RWPE2 (cell line): ENCODE measurements around the gene CBX5.

Source experiments
- ATAC-seq: fragments of 200-7000 bp; cut with Tn5 transposase; 3 replicates; pipeline ENCODE4 v1.9.1; 2021; ENCODE audit warnings: low read depth
- DNase-seq: peaks from one replicate; pipeline ENCODE4 v3.0.0-alpha.2; 2020; ENCODE audit warnings: low spot score
- H3K27ac ChIP-seq: fragments of 450-650 bp; 2 replicates; pipeline ENCODE4 v1.5.1; 2017; ENCODE audit warnings: mild to moderate bottlenecking; ENCODE audit not compliant: poor library complexity, severe bottlenecking
- H3K27me3 ChIP-seq: fragments of 250-450 bp; sonication (Bioruptor Pico); 2 replicates; pipeline ENCODE4 v1.5.1; 2021; ENCODE audit warnings: mild to moderate bottlenecking, moderate library complexity; ENCODE audit not compliant: insufficient read depth, poor library complexity, severe bottlenecking
- H3K36me3 ChIP-seq: fragments of 250-450 bp; sonication (Bioruptor Pico); 2 replicates; pipeline ENCODE4 v1.5.1; 2020; ENCODE audit warnings: low read depth, mild to moderate bottlenecking, moderate library complexity
- H3K4me1 ChIP-seq: fragments of 250-450 bp; sonication (Bioruptor Pico); 2 replicates; pipeline ENCODE4 v1.5.1; 2021; ENCODE audit warnings: mild to moderate bottlenecking, moderate library complexity; ENCODE audit not compliant: insufficient read depth, poor library complexity, severe bottlenecking
- H3K4me3 ChIP-seq: fragments of 250-450 bp; sonication (Bioruptor Pico); 2 replicates; pipeline ENCODE4 v1.5.1; 2021; ENCODE audit warnings: mild to moderate bottlenecking, moderate library complexity; ENCODE audit not compliant: severe bottlenecking
- H3K9me3 ChIP-seq: fragments of 250-450 bp; sonication (Bioruptor Pico); 2 replicates; pipeline ENCODE4 v1.5.1; 2021; ENCODE audit warnings: mild to moderate bottlenecking, moderate library complexity; ENCODE audit not compliant: severe bottlenecking
- TF ChIP-seq, protein P1 (sequence below): fragments of 450-650 bp; IDR thresholded peaks from one replicate; pipeline ENCODE4 v1.5.1; 2017; ENCODE audit warnings: mild to moderate bottlenecking, moderate library complexity; ENCODE audit not compliant: poor library complexity, severe bottlenecking

CBX5 gene

GRCh38 chr12:54272214-54272613, 7.7 kb downstream of the CBX5 start:
- H3K27ac ChIP-seq: no peak overlapping the region
- no peak for DNase-seq
- peaks cover 46% of the 10 kb centered on the region for H3K36me3 ChIP-seq
- H3K27me3 ChIP-seq: no peaks in the 10 kb centered on the region
- no peaks in the 10 kb centered on the region for H3K9me3 ChIP-seq
- TF ChIP-seq, protein P1, sequence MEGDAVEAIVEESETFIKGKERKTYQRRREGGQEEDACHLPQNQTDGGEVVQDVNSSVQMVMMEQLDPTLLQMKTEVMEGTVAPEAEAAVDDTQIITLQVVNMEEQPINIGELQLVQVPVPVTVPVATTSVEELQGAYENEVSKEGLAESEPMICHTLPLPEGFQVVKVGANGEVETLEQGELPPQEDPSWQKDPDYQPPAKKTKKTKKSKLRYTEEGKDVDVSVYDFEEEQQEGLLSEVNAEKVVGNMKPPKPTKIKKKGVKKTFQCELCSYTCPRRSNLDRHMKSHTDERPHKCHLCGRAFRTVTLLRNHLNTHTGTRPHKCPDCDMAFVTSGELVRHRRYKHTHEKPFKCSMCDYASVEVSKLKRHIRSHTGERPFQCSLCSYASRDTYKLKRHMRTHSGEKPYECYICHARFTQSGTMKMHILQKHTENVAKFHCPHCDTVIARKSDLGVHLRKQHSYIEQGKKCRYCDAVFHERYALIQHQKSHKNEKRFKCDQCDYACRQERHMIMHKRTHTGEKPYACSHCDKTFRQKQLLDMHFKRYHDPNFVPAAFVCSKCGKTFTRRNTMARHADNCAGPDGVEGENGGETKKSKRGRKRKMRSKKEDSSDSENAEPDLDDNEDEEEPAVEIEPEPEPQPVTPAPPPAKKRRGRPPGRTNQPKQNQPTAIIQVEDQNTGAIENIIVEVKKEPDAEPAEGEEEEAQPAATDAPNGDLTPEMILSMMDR: no peak
- no peaks in the 10 kb centered on the region for H3K4me1 ChIP-seq
- no peak overlapping the region for H3K4me3 ChIP-seq
- ATAC-seq: no peak

- H3K4me3 ChIP-seq: no peak overlapping the region
- H3K27ac ChIP-seq: no peak overlapping the region
- no peaks in the 10 kb centered on the region for H3K27me3 ChIP-seq
- ATAC-seq: no peak
- TF ChIP-seq, protein P1: no peak
- no peaks in the 10 kb centered on the region for H3K9me3 ChIP-seq
- H3K36me3 ChIP-seq: peaks cover 45% of the 10 kb centered on the region
- H3K4me1 ChIP-seq: no peaks in the 10 kb centered on the region
- DNase-seq: no peak
These were observed 9.6 kb downstream of the CBX5 start for GRCh38 chr12:54270345-54270744.

GRCh38 chr12:54266852-54267251, 13.1 kb downstream of the CBX5 start:
- H3K4me1 ChIP-seq: peaks cover 13% of the 10 kb centered on the region
- no peak overlapping the region for H3K27ac ChIP-seq
- ATAC-seq: no peak
- no peaks in the 10 kb centered on the region for H3K27me3 ChIP-seq
- TF ChIP-seq, protein P1: no peak
- no peak overlapping the region for H3K4me3 ChIP-seq
- no peak for DNase-seq
- peaks cover 19% of the 10 kb centered on the region for H3K36me3 ChIP-seq
- no peaks in the 10 kb centered on the region for H3K9me3 ChIP-seq

- H3K4me3 ChIP-seq: no peak overlapping the region
- no peaks in the 10 kb centered on the region for H3K27me3 ChIP-seq
- ATAC-seq (no peak), DNase-seq (no peak)
- H3K4me1 ChIP-seq: peaks cover 25% of the 10 kb centered on the region
- TF ChIP-seq, protein P1: no peak
- H3K9me3 ChIP-seq: no peaks in the 10 kb centered on the region
- H3K27ac ChIP-seq: no peak overlapping the region
- peaks cover 13% of the 10 kb centered on the region; the same call in 1 of the 2 replicates for H3K36me3 ChIP-seq
These were observed 14.5 kb downstream of the CBX5 start for GRCh38 chr12:54265364-54265812.

DNA sequence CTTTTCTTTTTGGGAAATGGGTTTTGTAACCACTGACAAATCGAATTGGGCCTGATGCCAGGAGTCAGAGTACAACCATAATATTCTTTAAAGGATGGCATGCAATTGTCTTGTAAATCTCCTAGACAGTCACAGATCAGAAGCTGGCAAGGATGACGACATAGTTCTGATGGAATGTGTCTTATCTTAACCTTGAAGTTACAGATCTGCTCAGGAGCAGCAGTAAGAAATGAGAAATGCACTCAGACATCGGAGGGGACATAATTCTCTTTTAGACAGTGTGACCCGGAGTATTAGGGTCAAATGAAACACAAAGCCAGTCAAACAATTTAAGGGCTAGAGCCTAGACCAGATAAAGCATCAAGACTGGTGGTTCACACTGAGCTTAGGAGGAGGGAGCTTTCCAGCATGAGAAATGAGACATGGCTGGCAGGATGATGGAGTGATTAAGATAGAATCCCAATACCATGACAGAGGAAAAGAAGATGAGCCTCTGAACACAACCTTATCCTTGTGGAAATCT, 17.5 kb downstream of the CBX5 start:
- ATAC-seq (peak; percentile 57), DNase-seq (no peak)
- H3K27ac ChIP-seq: peak overlapping the region; percentile 90

More for the DNA sequence above, 17.5 kb downstream of the CBX5 start:
- peaks cover 48% of the 10 kb centered on the region for H3K4me1 ChIP-seq
- TF ChIP-seq, protein P1: no peak
- no peak overlapping the region for H3K4me3 ChIP-seq
- peaks cover 23% of the 10 kb centered on the region for H3K36me3 ChIP-seq
- H3K9me3 ChIP-seq: no peaks in the 10 kb centered on the region
- no peaks in the 10 kb centered on the region for H3K27me3 ChIP-seq
